A673 (cell line): Measurements from ENCODE around the gene MEOX1.

Experiments used
- EZH2 ChIP-seq: fragments of 200-600 bp; sonication (generic); IDR thresholded peaks from 2 replicates; pipeline ENCODE4 v1.6.1; 2017; ENCODE audit warnings: borderline replicate concordance, low read depth, mild to moderate bottlenecking, mixed read lengths, antibody characterized with exemption, low read length; ENCODE audit not compliant: poor library complexity, severe bottlenecking
- TF ChIP-seq, protein P1 (sequence below): fragments of 300-800, 200-600 bp; sonication (generic); conservative IDR thresholded peaks from 2 replicates; pipeline ENCODE4 v1.5.1; 2017; ENCODE audit warnings: low read depth, mild to moderate bottlenecking, antibody characterized with exemption, low read length, moderate library complexity, mixed read lengths

DNA sequence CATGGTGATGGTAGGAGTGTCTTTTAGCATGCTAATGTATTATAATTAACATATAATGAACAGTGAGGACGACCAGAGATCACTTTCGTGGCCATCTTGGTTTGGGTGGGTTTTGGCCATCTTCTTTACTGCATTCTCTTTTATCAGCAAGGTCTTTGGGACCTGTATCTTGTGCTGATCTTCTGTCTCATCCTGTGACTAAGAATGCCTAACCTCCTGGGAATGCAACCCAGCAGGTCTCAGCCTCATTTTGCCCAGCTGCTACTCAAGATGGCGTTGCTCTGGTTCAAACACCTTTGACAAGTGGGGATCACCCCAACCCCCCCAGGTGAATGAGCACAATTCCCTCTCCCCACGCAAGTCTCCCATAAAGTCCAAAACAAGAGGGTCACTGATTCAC is 66.3 kb downstream of the MEOX1 start:
- TF ChIP-seq, protein P1, sequence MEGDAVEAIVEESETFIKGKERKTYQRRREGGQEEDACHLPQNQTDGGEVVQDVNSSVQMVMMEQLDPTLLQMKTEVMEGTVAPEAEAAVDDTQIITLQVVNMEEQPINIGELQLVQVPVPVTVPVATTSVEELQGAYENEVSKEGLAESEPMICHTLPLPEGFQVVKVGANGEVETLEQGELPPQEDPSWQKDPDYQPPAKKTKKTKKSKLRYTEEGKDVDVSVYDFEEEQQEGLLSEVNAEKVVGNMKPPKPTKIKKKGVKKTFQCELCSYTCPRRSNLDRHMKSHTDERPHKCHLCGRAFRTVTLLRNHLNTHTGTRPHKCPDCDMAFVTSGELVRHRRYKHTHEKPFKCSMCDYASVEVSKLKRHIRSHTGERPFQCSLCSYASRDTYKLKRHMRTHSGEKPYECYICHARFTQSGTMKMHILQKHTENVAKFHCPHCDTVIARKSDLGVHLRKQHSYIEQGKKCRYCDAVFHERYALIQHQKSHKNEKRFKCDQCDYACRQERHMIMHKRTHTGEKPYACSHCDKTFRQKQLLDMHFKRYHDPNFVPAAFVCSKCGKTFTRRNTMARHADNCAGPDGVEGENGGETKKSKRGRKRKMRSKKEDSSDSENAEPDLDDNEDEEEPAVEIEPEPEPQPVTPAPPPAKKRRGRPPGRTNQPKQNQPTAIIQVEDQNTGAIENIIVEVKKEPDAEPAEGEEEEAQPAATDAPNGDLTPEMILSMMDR: no peak
- no peak for TF ChIP-seq EZH2
